ENCODE measurements around the gene PCDHGA2.

GRCh38 chr5:141343242-141343952 lies 4.8 kb downstream of the PCDHGA2 start, which contains the start of gene PCDHGA3:
- peak in 4 of 5 experiments; percentile 29 to 46 (median 44) for TF ChIP-seq CTCF (IDR thresholded peaks at IDR 0.05 in 4 of 5, conservative IDR thresholded peaks at IDR 0.05 in 1 of 5)
- TF ChIP-seq POLR2A (IDR thresholded peaks at IDR 0.05): no peak
